HL-60/S4 (cell line): ENCODE results near the gene FLACC1.

Experiments used
- in situ Hi-C: fragments of 300-500 bp; cut with MboI; formaldehyde crosslinking; loops from 2 replicates; pipeline ENCODE4 v1.14.3; 2022; ENCODE audit warnings: low sequenced_read_pairs

The FLACC1 gene

GRCh38 chr2:201280191-201281040 is 76.7 kb downstream of the FLACC1 start:
- in situ Hi-C loops, result no loop called here

GRCh38 chr2:201279079-201279478 is 78.1 kb downstream of the FLACC1 start:
- in situ Hi-C loops, result no loop called here

GRCh38 chr2:201276511-201276910 is 80.6 kb downstream of the FLACC1 start:
- in situ Hi-C loops, result no loop called here

- in situ Hi-C loops, result no loop called here
Observed at GRCh38 chr2:201275990-201276389, 81.2 kb downstream of the FLACC1 start.

- in situ Hi-C loops, result no loop called here
Observed at GRCh38 chr2:201275069-201275468, 82.1 kb downstream of the FLACC1 start.

- in situ Hi-C loops, result no loop called here
Observed at GRCh38 chr2:201273330-201273983, 83.7 kb downstream of the FLACC1 start.

GRCh38 chr2:201271917-201272316 is 85.2 kb downstream of the FLACC1 start:
- in situ Hi-C loops, result no loop called here

- in situ Hi-C loops, result no loop called here
Observed at GRCh38 chr2:201270293-201271001, 86.7 kb downstream of the FLACC1 start.

GRCh38 chr2:201269764-201270163 is 87.4 kb downstream of the FLACC1 start:
- in situ Hi-C loops, result no loop called here

GRCh38 chr2:201267278-201268030 is 89.7 kb downstream of the FLACC1 start:
- in situ Hi-C loops, result no loop called here

GRCh38 chr2:201266629-201267028 is 90.5 kb downstream of the FLACC1 start:
- in situ Hi-C loops, result no loop called here

GRCh38 chr2:201264472-201265173 is 92.5 kb downstream of the FLACC1 start:
- in situ Hi-C loops, result no loop called here

GRCh38 chr2:201263779-201264178 is 93.4 kb downstream of the FLACC1 start:
- in situ Hi-C loops, result no loop called here

GRCh38 chr2:201262718-201263117 is 94.4 kb downstream of the FLACC1 start:
- in situ Hi-C loops, result no loop called here

GRCh38 chr2:201261906-201262305 is 95.2 kb downstream of the FLACC1 start:
- in situ Hi-C loops, result no loop called here

- in situ Hi-C loops, result no loop called here
Observed at GRCh38 chr2:201261471-201261870, 95.7 kb downstream of the FLACC1 start.

- in situ Hi-C loops, result no loop called here
Observed at GRCh38 chr2:201260302-201260800, 96.8 kb downstream of the FLACC1 start, which contains the start of gene CASP8. TSS of gene CASP8 (plus strand) at chr2:201260536. CDS start at chr2:201266487, 5,951 bp downstream.

- in situ Hi-C loops, result no loop called here
Observed at GRCh38 chr2:201258666-201259615, 98.2 kb downstream of the FLACC1 start.
